HFF-Myc (cell line): ENCODE data around the gene ADAMTS16.

Experiments
- DNase-seq: peaks from one replicate; pipeline ENCODE4 v3.0.0-alpha.2; 2011; ENCODE audit warnings: low read depth; ENCODE audit errors: extremely low read depth
- H3K4me3 ChIP-seq: replicated peaks from 2 replicates; pipeline ENCODE4 v1.5.1; 2011; ENCODE audit warnings: low read depth, mild to moderate bottlenecking, control low read depth, low read length
- CTCF ChIP-seq: IDR thresholded peaks from 2 replicates; pipeline ENCODE4 v1.5.1; 2012; ENCODE audit warnings: mild to moderate bottlenecking, low read depth, low read length, control low read depth; ENCODE audit errors: missing control alignments

Gene ADAMTS16

DNA sequence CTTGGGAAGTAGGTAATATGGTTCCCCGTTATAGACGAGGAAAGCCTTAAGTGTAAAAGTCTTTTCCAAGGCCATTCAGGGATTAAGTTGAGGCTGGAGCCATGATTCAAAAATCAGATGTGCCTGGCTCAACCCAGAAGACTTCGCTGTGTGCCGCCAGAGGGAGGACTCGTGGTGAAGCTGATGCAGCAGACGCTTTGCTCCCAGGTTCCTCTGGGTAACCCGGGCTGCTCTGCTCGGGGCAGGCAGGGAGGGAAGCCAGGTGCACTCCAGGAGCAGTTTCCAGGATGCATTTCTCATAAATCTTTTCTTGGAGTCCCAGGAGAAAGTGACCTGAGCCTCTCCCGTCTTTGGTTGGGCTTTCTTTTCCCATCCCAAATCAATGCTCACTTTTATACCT, 219.5 kb downstream of the ADAMTS16 start:
- no peak overlapping the region for H3K4me3 ChIP-seq
- no peak for DNase-seq
- TF ChIP-seq CTCF, result no peak

GRCh38 chr5:5360363-5360940, 220.3 kb downstream of the ADAMTS16 start:
- TF ChIP-seq CTCF, result no peak
- DNase-seq, result no peak
- H3K4me3 ChIP-seq, result no peak overlapping the region

DNA sequence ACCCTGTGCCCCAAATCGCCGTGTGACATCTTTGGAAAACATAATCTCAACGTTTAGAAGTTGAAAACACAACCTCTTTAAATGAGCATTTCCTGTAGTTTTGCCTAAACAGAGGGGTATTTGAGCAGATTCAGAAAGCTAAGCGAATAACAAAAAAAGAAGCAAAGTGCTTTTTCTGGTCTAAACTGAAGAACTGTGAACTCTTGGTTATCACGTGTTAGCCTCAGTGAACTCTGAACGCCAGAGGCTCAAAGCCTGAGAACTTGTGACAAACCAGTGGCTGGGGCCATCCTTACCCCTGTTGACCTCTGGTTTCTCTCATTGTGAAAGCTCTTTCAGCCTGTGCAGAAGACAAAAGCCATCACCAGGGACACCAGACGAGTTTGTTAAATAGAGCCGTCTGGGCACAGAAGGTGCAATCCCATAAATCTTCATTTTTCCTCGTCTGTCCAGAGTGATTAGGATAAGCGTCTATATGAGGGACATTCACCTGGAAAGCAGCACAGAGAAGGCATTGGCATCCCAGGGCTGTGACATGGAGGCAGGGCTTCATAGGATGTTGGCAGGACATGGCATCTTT, 220.9 kb downstream of the ADAMTS16 start:
- no peak overlapping the region for H3K4me3 ChIP-seq
- no peak for DNase-seq
- no peak for TF ChIP-seq CTCF

DNA sequence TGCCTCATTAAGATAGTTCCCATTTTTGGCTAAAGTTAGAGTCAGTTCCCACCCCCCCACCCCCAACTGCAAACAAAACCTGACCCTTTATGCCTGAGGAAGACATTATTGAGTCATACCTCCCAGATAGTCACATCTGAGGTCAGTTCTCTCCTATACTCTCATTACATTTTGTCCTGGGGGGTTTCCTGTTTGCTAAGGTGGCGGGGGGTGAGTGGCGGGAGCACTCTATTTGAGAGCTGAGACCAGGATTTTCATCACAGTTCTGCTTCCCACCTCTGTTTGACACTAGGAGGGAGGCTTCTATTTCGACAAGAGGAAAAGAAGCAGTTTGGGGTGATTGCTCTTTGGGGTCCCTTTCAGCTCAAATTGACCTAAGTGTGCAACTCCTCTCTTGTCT, 222.9 kb downstream of the ADAMTS16 start:
- DNase-seq, result no peak
- TF ChIP-seq CTCF, result no peak
- no peak overlapping the region for H3K4me3 ChIP-seq

- no peak for TF ChIP-seq CTCF
- DNase-seq, result no peak
These were observed 224.8 kb downstream of the ADAMTS16 start for GRCh38 chr5:5364932-5365331.

DNA sequence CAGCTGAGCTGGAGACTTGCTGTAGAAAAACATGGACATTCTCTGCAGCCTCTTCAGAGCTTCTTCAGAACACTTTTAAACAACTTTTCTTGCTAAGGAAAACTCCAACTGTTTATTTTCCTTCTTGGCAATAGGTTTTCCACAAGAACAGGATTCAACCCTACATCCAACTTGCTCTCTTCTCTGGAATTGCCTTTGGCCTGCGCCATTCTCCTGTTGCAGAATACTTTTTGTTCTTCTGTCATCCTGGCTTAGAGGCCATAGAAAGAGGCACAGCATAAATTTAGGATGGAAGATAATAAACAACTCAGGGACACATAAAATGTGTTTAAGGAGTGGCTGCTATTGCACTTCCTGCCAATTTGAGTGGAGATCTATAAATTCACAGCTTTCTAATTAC, 227.6 kb downstream of the ADAMTS16 start:
- DNase-seq, result no peak
- H3K4me3 ChIP-seq, result no peak overlapping the region
- no peak for TF ChIP-seq CTCF

More at GRCh38 chr5:5364932-5365331, 224.8 kb downstream of the ADAMTS16 start:
- no peak overlapping the region for H3K4me3 ChIP-seq

GRCh38 chr5:5369051-5369605, 229.0 kb downstream of the ADAMTS16 start:
- no peak overlapping the region for H3K4me3 ChIP-seq
- DNase-seq, result no peak
- no peak for TF ChIP-seq CTCF
